H1 (cell line): ENCODE results near the gene HAVCR1.

Experiments
- ATF3 ChIP-seq: IDR thresholded peaks from 2 replicates; pipeline ENCODE4 v1.6.1; 2011; ENCODE audit warnings: low read depth, mild to moderate bottlenecking, low read length; ENCODE audit not compliant: insufficient read depth
- CTCF ChIP-seq, 3 experiments: IDR thresholded peaks; 1 replicate in 2 of 3; 2 replicates in 1 of 3; pipeline versions ENCODE4 v1.5.1 to v1.6.1; 2011; ENCODE audit warnings: low read length in 3 of 3, mild to moderate bottlenecking in 3 of 3, inconsistent platforms in 2 of 3, low read depth in 1 of 3, moderate library complexity in 1 of 3; ENCODE audit not compliant: insufficient read depth in 1 of 3; ENCODE audit errors: control extremely low read depth in 1 of 3
- GTF2F1 ChIP-seq: IDR thresholded peaks from 2 replicates; pipeline ENCODE4 v1.6.1; 2012; ENCODE audit warnings: low read depth, low read length, improper control_type of control experiment, borderline replicate concordance
- HDAC2 ChIP-seq, 2 experiments: fragments of 300-600 bp in 1 of 2; sonication (generic) in 1 of 2; IDR thresholded peaks; 2 replicates each; pipeline ENCODE4 v1.6.1; 2011 to 2012; ENCODE audit warnings: low read depth in 2 of 2, low read length in 2 of 2, mild to moderate bottlenecking in 2 of 2, moderate library complexity in 2 of 2, borderline replicate concordance in 1 of 2, inconsistent platforms in 1 of 2
- PHF8 ChIP-seq: fragments of 200-600 bp; sonication (generic); conservative IDR thresholded peaks from 2 replicates; pipeline ENCODE4 v1.7.1; 2012; ENCODE audit warnings: low read depth, mild to moderate bottlenecking, inconsistent platforms, low read length, moderate library complexity
- RFX5 ChIP-seq: IDR thresholded peaks from 2 replicates; pipeline ENCODE4 v1.6.1; 2011; ENCODE audit warnings: low read depth, low read length, improper control_type of control experiment, borderline replicate concordance
- ZNF274 ChIP-seq: IDR thresholded peaks from 2 replicates; pipeline ENCODE4 v1.7.0; 2012; ENCODE audit warnings: low read length, borderline replicate concordance; ENCODE audit errors: extremely low read depth

- TF ChIP-seq ATF3 (no peak), ZNF274 (no peak), RFX5 (no peak), GTF2F1 (no peak), HDAC2 (IDR thresholded peaks at IDR 0.05; ENCODE audit: borderline replicate concordance in 1 of 2, low read depth in 2 of 2, low read length in 2 of 2) (no peak), CTCF (IDR thresholded peaks at IDR 0.05; ENCODE audit: control extremely low read depth in 1 of 3, insufficient read depth in 1 of 3, low read depth in 1 of 3, low read length in 3 of 3) (no peak), PHF8 (no peak)
These were observed 21.4 kb upstream of the HAVCR1 start for GRCh38 chr5:157080286-157080685.
